GM06990 (cell line): ENCODE results near the gene TANK.

Source experiments
- DNase-seq: peaks from one replicate; pipeline ENCODE4 v3.0.0-alpha.2; 2011; ENCODE audit not compliant: insufficient read length; ENCODE audit errors: extremely low read depth
- H3K27me3 ChIP-seq: replicated peaks from 2 replicates; pipeline ENCODE4 v1.6.0; 2011; ENCODE audit warnings: low read length; ENCODE audit not compliant: control insufficient read depth, insufficient read depth
- H3K36me3 ChIP-seq: 2 replicates; pipeline ENCODE4 v1.5.1; 2011; ENCODE audit warnings: low read length; ENCODE audit not compliant: control insufficient read depth, insufficient read depth
- H3K4me3 ChIP-seq: replicated peaks from 2 replicates; pipeline ENCODE4 v1.5.1; 2011; ENCODE audit warnings: low read depth, mild to moderate bottlenecking, control low read depth, low read length
- CTCF ChIP-seq: IDR thresholded peaks from 2 replicates; pipeline ENCODE4 v1.5.1; 2011; ENCODE audit warnings: low read length, control low read depth, mild to moderate bottlenecking, inconsistent platforms; ENCODE audit not compliant: insufficient read depth, poor library complexity, severe bottlenecking

Gene TANK

DNA sequence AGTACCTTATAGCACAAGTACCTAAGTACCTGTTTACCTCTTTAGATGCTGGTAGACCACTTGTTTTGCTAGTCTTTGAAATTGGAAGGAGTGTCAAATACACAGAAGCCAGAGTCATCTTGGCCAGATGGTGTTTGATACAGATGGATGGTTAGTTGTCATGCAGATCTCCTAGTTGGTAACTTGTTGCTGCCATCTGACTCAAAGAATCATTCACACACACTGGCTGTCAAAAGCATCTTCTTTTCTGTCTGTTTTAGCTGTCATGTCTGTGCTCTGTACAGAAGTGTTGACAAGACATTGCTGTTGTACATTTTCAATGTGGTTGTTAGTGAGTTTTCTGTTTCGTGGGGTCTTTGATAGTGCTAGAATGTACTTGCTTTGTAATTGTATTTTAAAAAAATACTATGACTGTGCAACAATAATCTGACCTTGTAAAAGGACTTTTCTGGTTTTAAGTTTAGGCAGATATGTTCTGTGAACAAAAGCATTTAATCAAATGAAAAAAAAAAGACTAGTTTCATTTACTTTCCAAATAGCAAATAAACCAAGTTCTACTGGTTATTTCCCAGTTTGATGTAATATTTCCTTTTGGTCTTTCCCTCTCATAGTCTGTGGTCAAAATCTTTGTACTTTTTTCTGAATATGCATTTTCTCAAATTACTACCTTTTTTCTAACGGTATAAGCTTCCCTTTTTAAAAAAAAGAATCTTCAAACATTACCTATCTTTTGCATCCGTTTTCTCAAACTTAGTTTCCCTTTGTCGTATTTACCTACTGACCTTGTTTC is 39.9 kb downstream of the TANK start:
- H3K36me3 ChIP-seq: peaks cover 4% of the 10 kb centered on the region
- peak; percentile 32 for DNase-seq
- TF ChIP-seq CTCF: no peak
- H3K4me3 ChIP-seq: no peak overlapping the region
- H3K27me3 ChIP-seq: no peaks in the 10 kb centered on the region

DNA sequence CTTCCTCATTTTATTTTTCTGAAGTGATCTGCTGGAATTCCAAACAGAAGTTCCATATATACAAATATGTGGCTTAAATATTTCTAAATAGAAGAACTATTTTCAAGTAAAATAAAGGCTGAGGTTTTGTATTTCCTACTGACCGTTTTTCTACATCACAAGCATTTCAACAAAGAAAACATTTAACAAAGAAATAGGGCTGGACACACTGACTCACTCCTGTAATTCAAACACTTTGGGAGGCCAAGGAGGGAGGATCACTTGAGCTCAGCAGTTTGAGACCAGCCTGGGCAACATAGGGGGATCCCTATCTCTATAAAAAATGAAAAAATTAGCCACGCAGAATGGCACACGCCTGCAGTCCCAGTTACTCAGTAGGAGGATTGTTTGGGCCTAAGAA is 44.6 kb downstream of the TANK start:
- H3K4me3 ChIP-seq: no peak overlapping the region
- peaks cover 4% of the 10 kb centered on the region; the same call in 1 of the 2 replicates for H3K36me3 ChIP-seq
- DNase-seq: no peak
- no peak for TF ChIP-seq CTCF
- no peaks in the 10 kb centered on the region for H3K27me3 ChIP-seq

GRCh38 chr2:161206471-161207032 is 46.3 kb downstream of the TANK start:
- no peak overlapping the region for H3K4me3 ChIP-seq
- no peak for DNase-seq
- TF ChIP-seq CTCF: no peak
- H3K36me3 ChIP-seq: peaks cover 4% of the 10 kb centered on the region; the same call in 1 of the 2 replicates
- H3K27me3 ChIP-seq: no peaks in the 10 kb centered on the region

DNA sequence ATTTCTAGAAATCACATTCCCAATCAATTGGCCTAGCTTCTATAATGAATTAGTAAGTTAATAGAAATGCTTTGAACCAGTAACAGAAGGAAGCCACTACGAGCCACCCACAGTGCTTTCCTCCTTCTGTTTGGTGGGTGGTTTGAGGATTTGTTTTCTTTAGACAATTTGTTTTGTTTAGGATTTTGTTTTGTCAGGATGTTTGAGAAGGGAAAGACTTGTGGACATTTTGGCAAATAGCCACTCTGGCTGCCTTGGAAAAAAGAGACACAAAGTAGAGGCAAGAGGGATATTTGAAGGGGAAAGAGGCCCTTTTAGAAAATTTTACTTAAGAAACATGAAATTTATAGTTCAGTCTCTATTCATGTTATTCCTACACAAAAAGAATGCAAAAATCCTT is 47.7 kb downstream of the TANK start:
- peaks cover 4% of the 10 kb centered on the region for H3K36me3 ChIP-seq

GRCh38 chr2:161208527-161209139 is 48.4 kb downstream of the TANK start:
- TF ChIP-seq CTCF: no peak
- Histone ChIP-seq H3K4me3 (no peak overlapping the region), H3K36me3 (peaks cover 4% of the 10 kb centered on the region), H3K27me3 (no peaks in the 10 kb centered on the region)
- no peak for DNase-seq

More for the DNA sequence above, 47.7 kb downstream of the TANK start:
- DNase-seq: no peak
- Histone ChIP-seq H3K4me3 (no peak overlapping the region), H3K27me3 (no peaks in the 10 kb centered on the region)
- TF ChIP-seq CTCF: no peak
